ENCODE results near the gene DNAH6.

DNAH6 gene

DNA sequence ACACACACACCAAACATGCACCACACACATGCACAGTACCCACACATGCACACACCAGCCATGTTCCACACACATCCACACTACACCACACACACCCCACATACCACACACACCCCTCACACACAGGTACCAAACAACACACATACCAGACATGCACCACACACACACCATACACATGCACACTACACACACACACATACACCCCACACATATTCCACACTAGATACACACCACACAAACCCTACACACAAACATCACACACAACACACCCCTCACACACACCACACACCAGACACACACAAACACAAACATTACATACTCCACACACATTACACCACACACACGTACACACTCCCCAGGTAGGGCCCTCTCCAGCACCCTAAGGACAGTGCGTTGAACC is 313.4 kb downstream of the DNAH6 start:
- H3K4me1 ChIP-seq (ENCODE audit: control insufficient read depth, insufficient read depth, low read length): peaks cover 3% of the 10 kb centered on the region
- 89% methylated on average over 2 of the region's 2 CpGs for WGBS, 2 experiments
- H3K27ac ChIP-seq (ENCODE audit: insufficient read depth, low read depth, low read length, poor library complexity, severe bottlenecking): no peak overlapping the region
- no peaks in the 10 kb centered on the region for H3K27me3 ChIP-seq (ENCODE audit: control insufficient read depth, insufficient read depth, low read length, poor library complexity, severe bottlenecking)
- H3K36me3 ChIP-seq (ENCODE audit: control insufficient read depth, insufficient read depth, low read length): no peaks in the 10 kb centered on the region
- no peak overlapping the region for H3K4me3 ChIP-seq (ENCODE audit: insufficient read depth, low read depth, low read length)
- no peaks in the 10 kb centered on the region for H3K9me3 ChIP-seq (ENCODE audit: control insufficient read depth, low read length)

DNA sequence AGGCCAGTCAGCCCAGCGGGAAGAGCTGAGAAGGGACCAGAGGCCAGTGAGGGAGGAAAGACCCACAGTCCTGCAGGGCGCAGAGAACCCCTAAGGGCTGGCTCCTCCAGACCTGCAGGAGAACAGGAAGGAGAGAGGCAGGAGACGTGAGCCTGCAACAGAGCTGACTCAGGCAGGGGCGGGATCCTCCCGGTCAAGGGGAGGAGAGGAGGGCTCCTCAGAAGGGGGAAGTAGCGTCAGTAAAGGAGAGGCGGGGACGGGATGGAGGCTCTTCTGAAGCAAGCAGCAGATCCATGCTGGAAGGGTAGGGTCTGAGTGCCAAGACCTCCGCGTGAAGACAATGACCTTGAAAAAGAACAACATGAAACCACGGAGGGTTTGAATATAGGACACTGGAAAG is 313.8 kb downstream of the DNAH6 start:
- H3K27me3 ChIP-seq (ENCODE audit: control insufficient read depth, insufficient read depth, low read length, poor library complexity, severe bottlenecking): no peaks in the 10 kb centered on the region
- 81 to 82% methylated on average over 11 of the region's 11 CpGs for WGBS, 2 experiments
- H3K27ac ChIP-seq (ENCODE audit: insufficient read depth, low read depth, low read length, poor library complexity, severe bottlenecking): no peak overlapping the region
- no peaks in the 10 kb centered on the region for H3K9me3 ChIP-seq (ENCODE audit: control insufficient read depth, low read length)
- H3K4me3 ChIP-seq (ENCODE audit: insufficient read depth, low read depth, low read length): no peak overlapping the region
- H3K4me1 ChIP-seq (ENCODE audit: control insufficient read depth, insufficient read depth, low read length): peaks cover 3% of the 10 kb centered on the region
- H3K36me3 ChIP-seq (ENCODE audit: control insufficient read depth, insufficient read depth, low read length): no peaks in the 10 kb centered on the region

DNA sequence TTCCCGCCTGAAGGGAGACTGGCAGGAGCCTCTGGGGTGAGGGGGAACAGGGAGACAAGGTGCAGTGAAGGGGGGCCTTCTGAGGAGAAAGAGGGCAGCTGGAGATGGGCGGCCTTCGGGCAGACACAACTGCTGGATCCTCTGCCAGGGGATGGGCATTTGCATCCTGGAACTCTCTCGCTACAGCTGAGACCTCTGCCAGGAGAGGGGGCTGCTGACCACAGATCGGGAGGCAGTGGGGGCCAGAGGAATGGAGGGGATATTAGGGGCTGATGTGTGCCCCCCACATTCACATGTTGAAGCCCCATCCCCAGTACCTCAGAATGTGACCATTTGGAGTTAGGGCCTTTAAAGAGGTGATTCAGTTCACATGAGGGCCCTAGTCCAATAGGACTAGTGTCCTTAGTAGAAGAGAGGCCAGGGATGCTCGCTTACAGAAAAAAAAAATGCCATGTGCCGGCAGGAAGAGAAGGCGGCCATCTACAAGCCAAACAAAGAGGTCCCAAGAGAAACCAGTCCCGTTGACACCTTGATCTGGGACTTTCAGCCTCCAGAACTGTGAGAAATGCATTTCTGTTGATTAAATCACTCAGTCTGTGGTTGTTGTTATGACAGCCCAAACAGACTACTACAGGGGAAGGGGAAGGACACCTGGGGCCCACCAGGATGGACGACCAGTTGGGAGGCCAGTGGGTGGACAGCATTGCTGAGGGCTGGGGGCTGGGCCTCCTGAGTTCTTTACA is 314.6 kb downstream of the DNAH6 start:
- Histone ChIP-seq H3K36me3 (ENCODE audit: control insufficient read depth, insufficient read depth, low read length) (no peaks in the 10 kb centered on the region), H3K4me1 (ENCODE audit: control insufficient read depth, insufficient read depth, low read length) (peaks cover 3% of the 10 kb centered on the region), H3K27ac (ENCODE audit: insufficient read depth, low read depth, low read length, poor library complexity, severe bottlenecking) (no peak overlapping the region), H3K4me3 (ENCODE audit: insufficient read depth, low read depth, low read length) (no peak overlapping the region), H3K27me3 (ENCODE audit: control insufficient read depth, insufficient read depth, low read length, poor library complexity, severe bottlenecking) (no peaks in the 10 kb centered on the region), H3K9me3 (ENCODE audit: control insufficient read depth, low read length) (no peaks in the 10 kb centered on the region)
- 89 to 93% methylated on average over 10 of the region's 10 CpGs for WGBS, 2 experiments

DNA sequence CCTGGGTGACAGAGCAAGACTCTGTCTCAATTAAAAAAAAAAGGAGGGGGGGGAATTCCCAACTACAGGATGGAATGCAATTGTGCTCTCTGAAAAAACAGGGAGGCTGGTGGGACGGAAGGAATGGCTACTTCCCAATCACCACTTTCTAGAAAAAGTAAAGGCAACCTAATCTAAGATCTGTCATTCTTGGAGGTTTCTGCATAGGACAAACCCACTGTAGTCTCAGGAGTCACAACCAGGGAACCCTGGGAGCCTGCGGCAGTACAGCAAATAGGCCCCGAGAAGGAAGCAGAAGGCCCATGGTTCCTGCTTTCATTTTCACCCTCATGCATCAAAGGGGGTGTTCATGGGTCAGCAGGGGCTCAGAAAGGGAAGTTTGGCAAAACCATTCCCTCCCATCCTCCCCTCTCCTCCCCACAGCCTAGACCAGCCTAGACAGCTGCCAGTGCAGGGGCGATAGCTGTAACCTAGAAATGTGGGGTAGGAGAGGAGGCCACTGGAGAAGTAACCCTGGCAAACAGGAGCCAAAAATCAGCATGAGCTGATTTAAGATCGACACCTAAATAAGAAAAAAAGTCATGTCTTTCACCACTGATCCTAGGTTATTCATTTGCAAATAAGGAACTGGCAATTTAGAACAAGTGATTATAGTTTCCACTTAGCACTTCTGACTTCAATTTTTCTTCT is 316.6 kb downstream of the DNAH6 start:
- Histone ChIP-seq H3K9me3 (ENCODE audit: control insufficient read depth, low read length) (no peaks in the 10 kb centered on the region), H3K4me3 (ENCODE audit: insufficient read depth, low read depth, low read length) (no peak overlapping the region), H3K4me1 (ENCODE audit: control insufficient read depth, insufficient read depth, low read length) (peaks cover 3% of the 10 kb centered on the region), H3K36me3 (ENCODE audit: control insufficient read depth, insufficient read depth, low read length) (no peaks in the 10 kb centered on the region), H3K27me3 (ENCODE audit: control insufficient read depth, insufficient read depth, low read length, poor library complexity, severe bottlenecking) (no peaks in the 10 kb centered on the region), H3K27ac (ENCODE audit: insufficient read depth, low read depth, low read length, poor library complexity, severe bottlenecking) (no peak overlapping the region)
- WGBS, 2 experiments: 72 to 83% methylated on average over 5 of the region's 5 CpGs

DNA sequence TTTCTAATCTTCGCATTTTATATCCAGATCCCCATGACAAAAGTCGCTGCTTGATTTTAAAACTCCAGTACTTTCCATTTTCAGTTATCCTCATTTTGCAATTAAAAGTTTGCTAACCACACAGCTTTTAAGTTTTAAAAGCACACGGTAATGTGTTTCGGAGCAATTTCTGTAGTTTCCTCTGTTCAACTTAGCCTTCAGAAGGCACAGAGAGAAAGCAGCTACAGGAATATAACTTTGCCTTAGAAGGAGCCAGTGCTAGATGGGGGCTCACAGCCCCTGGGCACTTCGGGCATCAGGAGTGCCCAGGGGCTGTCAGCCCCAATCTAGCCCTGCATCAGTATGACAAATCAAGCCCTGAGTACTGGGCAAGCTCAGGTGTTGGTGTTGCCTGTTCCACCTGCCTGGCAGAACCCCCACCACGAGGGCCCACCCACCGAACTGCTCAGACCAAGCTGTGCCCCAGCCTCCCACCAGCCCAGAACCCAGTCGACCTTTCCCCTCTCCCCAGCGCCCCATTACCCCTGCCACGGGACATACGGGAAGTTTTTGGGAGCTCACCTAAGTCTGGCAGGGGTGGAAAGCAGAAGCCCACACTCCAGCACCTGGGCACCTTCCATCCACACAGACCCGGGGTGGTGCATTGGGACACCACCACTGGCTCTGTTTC is 317.3 kb downstream of the DNAH6 start:
- peaks cover 3% of the 10 kb centered on the region for H3K4me1 ChIP-seq (ENCODE audit: control insufficient read depth, insufficient read depth, low read length)

DNA sequence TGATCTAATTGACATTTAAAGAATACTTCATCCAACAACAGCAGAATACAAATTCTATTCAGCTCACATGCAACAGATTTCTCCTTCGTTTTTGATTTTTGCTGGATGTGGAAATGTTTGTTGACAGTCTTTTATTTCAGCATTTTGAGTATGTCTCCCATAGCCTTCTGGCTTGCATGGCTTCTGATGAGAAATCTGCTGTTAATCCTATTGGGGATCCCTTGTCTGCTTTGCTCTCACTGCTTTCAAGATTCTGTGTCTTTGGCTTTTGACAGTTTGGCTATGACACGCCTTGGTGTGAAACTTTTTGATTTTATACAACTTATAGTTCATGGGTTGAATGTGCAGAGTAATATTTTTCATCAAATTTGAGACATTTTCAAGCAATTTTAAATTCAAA is 319.9 kb downstream of the DNAH6 start:
- no peaks in the 10 kb centered on the region for H3K27me3 ChIP-seq (ENCODE audit: control insufficient read depth, insufficient read depth, low read length, poor library complexity, severe bottlenecking)
- H3K9me3 ChIP-seq (ENCODE audit: control insufficient read depth, low read length): no peaks in the 10 kb centered on the region
- no peaks in the 10 kb centered on the region for H3K36me3 ChIP-seq (ENCODE audit: control insufficient read depth, insufficient read depth, low read length)
- 78 to 86% methylated on average over 1 to 2 of the region's 2 CpGs for WGBS, 2 experiments
- H3K27ac ChIP-seq (ENCODE audit: insufficient read depth, low read depth, low read length, poor library complexity, severe bottlenecking): no peak overlapping the region
- peaks cover 11% of the 10 kb centered on the region for H3K4me1 ChIP-seq (ENCODE audit: control insufficient read depth, insufficient read depth, low read length)
- H3K4me3 ChIP-seq (ENCODE audit: insufficient read depth, low read depth, low read length): no peak overlapping the region

More for the DNA sequence above, 317.3 kb downstream of the DNAH6 start:
- H3K27me3 ChIP-seq (ENCODE audit: control insufficient read depth, insufficient read depth, low read length, poor library complexity, severe bottlenecking): no peaks in the 10 kb centered on the region
- H3K4me3 ChIP-seq (ENCODE audit: insufficient read depth, low read depth, low read length): no peak overlapping the region
- no peaks in the 10 kb centered on the region for H3K36me3 ChIP-seq (ENCODE audit: control insufficient read depth, insufficient read depth, low read length)
- 92 to 96% methylated on average over 12 of the region's 12 CpGs for WGBS, 2 experiments
- H3K9me3 ChIP-seq (ENCODE audit: control insufficient read depth, low read length): no peaks in the 10 kb centered on the region
- H3K27ac ChIP-seq (ENCODE audit: insufficient read depth, low read depth, low read length, poor library complexity, severe bottlenecking): no peak overlapping the region

DNA sequence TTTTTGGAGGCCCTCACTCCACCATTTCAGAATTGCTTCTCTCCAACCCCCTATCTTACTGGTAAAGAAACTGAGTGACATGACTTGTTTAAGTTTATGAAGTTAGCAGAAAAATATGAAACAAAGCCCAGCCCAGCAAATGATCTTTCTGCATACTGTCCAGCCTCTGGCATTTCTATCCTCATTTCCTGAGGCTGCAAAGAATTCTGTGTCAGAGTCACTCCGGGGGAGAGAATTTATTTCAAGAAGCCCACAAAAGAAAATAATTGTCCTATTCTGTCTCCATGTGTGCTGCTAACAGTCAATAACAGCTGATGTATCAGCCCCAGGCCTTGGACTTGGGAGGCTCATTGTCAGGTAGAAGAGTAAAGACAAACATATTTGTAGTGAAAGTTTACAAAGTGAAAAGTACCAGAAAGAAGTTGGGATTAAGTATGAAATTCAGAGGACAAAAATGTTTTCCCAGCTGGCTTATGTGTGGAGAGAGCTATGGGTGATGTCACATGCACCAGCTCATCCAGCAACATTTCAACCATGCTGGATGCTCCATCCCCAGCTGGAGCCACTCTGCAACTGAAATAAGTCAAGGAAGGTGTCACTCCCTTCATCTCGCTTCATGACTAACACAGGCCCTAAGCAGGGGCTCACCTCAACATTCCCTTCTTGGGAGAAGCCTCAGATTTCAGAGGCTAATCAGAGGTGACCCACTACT is 322.3 kb downstream of the DNAH6 start:
- WGBS, 2 experiments: 95 to 98% methylated on average over 2 of the region's 2 CpGs
- H3K4me1 ChIP-seq (ENCODE audit: control insufficient read depth, insufficient read depth, low read length): peaks cover 8% of the 10 kb centered on the region
- H3K27me3 ChIP-seq (ENCODE audit: control insufficient read depth, insufficient read depth, low read length, poor library complexity, severe bottlenecking): no peaks in the 10 kb centered on the region
- H3K9me3 ChIP-seq (ENCODE audit: control insufficient read depth, low read length): no peaks in the 10 kb centered on the region
- no peak overlapping the region for H3K4me3 ChIP-seq (ENCODE audit: insufficient read depth, low read depth, low read length)
- H3K27ac ChIP-seq (ENCODE audit: insufficient read depth, low read depth, low read length, poor library complexity, severe bottlenecking): no peak overlapping the region
- H3K36me3 ChIP-seq (ENCODE audit: control insufficient read depth, insufficient read depth, low read length): no peaks in the 10 kb centered on the region

DNA sequence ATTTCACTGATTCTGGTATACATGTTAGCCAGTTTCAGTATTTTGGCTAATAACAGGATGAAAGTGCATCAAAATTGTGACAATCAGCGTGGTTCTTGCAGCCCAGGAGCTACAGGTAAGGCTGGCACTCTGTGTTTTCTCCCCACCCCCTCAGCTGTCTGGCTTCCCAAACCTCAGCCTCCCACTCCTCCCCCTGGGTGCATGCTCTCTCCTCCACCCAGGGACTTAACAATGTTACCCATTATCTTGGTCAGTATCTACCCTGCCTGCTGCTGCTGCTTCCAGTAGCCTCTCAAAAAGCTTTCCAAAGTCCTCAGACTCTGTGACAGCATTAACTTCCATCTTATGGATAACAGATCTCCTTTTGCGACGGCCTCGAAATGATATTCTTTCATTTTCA is 323.6 kb downstream of the DNAH6 start:
- Histone ChIP-seq H3K36me3 (ENCODE audit: control insufficient read depth, insufficient read depth, low read length) (no peaks in the 10 kb centered on the region), H3K27ac (ENCODE audit: insufficient read depth, low read depth, low read length, poor library complexity, severe bottlenecking) (no peak overlapping the region), H3K4me3 (ENCODE audit: insufficient read depth, low read depth, low read length) (no peak overlapping the region), H3K27me3 (ENCODE audit: control insufficient read depth, insufficient read depth, low read length, poor library complexity, severe bottlenecking) (no peaks in the 10 kb centered on the region), H3K4me1 (ENCODE audit: control insufficient read depth, insufficient read depth, low read length) (peaks cover 8% of the 10 kb centered on the region), H3K9me3 (ENCODE audit: control insufficient read depth, low read length) (no peaks in the 10 kb centered on the region)
- 81 to 91% methylated on average over 4 of the region's 4 CpGs for WGBS, 2 experiments

DNA sequence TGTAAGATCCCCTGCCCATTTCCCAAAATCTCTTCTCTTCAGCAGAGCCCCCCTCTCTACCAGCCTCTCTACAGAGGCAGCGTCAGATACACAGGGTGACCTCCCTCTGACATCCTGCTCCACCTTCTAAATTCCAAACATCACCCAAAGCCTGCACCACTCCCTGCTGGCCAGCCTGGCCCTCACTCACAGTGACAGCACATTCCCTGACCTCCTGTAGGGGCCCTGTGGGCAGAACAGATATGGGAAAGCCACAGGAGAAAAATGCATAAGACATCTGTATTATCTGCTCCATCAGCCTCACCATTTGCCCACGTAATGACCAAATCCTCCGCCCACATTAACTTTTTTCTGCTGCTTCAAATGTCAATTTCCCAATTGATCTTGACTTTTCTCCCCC is 324.0 kb downstream of the DNAH6 start:
- WGBS, 2 experiments: 67 to 68% methylated on average over 3 of the region's 3 CpGs

DNA sequence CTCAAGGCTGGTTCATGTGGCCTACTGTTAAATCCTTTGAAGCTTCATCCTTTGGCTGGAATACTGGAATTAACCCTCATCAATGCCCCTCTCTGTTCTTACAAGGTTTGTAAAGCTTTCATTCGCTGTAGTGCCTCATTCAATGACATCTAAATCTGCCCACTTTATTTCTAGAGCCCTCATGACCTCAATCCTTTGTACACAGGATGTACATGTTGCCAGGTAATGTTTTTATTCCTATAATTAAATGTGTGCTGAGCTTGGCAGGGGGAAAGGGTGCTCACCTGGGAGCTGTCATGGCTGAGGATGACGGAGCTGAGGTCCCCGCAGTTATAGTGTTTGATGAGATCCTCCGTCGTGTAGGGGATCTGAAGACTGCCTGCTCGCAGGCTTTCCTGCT is 325.3 kb downstream of the DNAH6 start:
- Histone ChIP-seq H3K9me3 (ENCODE audit: control insufficient read depth, low read length) (no peaks in the 10 kb centered on the region), H3K27ac (ENCODE audit: insufficient read depth, low read depth, low read length, poor library complexity, severe bottlenecking) (no peak overlapping the region), H3K4me1 (ENCODE audit: control insufficient read depth, insufficient read depth, low read length) (peaks cover 12% of the 10 kb centered on the region), H3K4me3 (ENCODE audit: insufficient read depth, low read depth, low read length) (no peak overlapping the region), H3K27me3 (ENCODE audit: control insufficient read depth, insufficient read depth, low read length, poor library complexity, severe bottlenecking) (no peaks in the 10 kb centered on the region), H3K36me3 (ENCODE audit: control insufficient read depth, insufficient read depth, low read length) (no peaks in the 10 kb centered on the region)
- WGBS, 2 experiments: 95 to 97% methylated on average over 6 of the region's 6 CpGs

More for the DNA sequence above, 324.0 kb downstream of the DNAH6 start:
- H3K4me3 ChIP-seq (ENCODE audit: insufficient read depth, low read depth, low read length): no peak overlapping the region
- no peak overlapping the region for H3K27ac ChIP-seq (ENCODE audit: insufficient read depth, low read depth, low read length, poor library complexity, severe bottlenecking)
- no peaks in the 10 kb centered on the region for H3K36me3 ChIP-seq (ENCODE audit: control insufficient read depth, insufficient read depth, low read length)
- peaks cover 8% of the 10 kb centered on the region for H3K4me1 ChIP-seq (ENCODE audit: control insufficient read depth, insufficient read depth, low read length)
- no peaks in the 10 kb centered on the region for H3K9me3 ChIP-seq (ENCODE audit: control insufficient read depth, low read length)
- H3K27me3 ChIP-seq (ENCODE audit: control insufficient read depth, insufficient read depth, low read length, poor library complexity, severe bottlenecking): no peaks in the 10 kb centered on the region
